K562 (cell line): Measurements from ENCODE around the gene CD2.

ENCODE experiments used
- CHD4 ChIP-seq: fragments of 200-600 bp; sonication (generic); IDR thresholded peaks from 3 replicates; pipeline ENCODE4 v1.6.1; 2012; ENCODE audit warnings: low read depth, mild to moderate bottlenecking, mixed read lengths, low read length, inconsistent platforms; ENCODE audit not compliant: insufficient read depth, insufficient replicate concordance, poor library complexity, severe bottlenecking
- SMAD1 ChIP-seq: fragments of 150-350 bp; IDR thresholded peaks from 2 replicates; pipeline ENCODE4 v1.6.1; 2014; ENCODE audit warnings: low read length, low read depth; ENCODE audit not compliant: partially characterized antibody
- SMC3 ChIP-seq: conservative IDR thresholded peaks from 2 replicates; pipeline ENCODE4 v1.6.1; 2011; ENCODE audit warnings: low read depth, low read length, improper control_type of control experiment; ENCODE audit not compliant: insufficient read depth
- ZNF780A ChIP-seq: fragments of 250-450 bp; sonication (Bioruptor Pico); IDR thresholded peaks from 2 replicates; pipeline ENCODE4 v1.5.0; 2021; ENCODE audit warnings: mild to moderate bottlenecking
- TF ChIP-seq, protein P1 (sequence below), 3 experiments: IDR thresholded peaks in 2 of 3; conservative IDR thresholded peaks in 1 of 3; 2 replicates each; pipeline ENCODE4 v1.5.1; 2011 to 2012; ENCODE audit warnings: low read length in 3 of 3, mild to moderate bottlenecking in 3 of 3, control low read depth in 2 of 3, improper control_type of control experiment in 1 of 3, inconsistent platforms in 1 of 3, low read depth in 1 of 3, mixed read lengths in 1 of 3, moderate library complexity in 1 of 3; ENCODE audit not compliant: insufficient read depth in 2 of 3
- TF ChIP-seq, protein P2 (sequence below): fragments of 450-650 bp; IDR thresholded peaks from 2 replicates; pipeline ENCODE4 v1.6.1; 2016; ENCODE audit warnings: missing biosample characterization, missing genetic modification characterization

DNA sequence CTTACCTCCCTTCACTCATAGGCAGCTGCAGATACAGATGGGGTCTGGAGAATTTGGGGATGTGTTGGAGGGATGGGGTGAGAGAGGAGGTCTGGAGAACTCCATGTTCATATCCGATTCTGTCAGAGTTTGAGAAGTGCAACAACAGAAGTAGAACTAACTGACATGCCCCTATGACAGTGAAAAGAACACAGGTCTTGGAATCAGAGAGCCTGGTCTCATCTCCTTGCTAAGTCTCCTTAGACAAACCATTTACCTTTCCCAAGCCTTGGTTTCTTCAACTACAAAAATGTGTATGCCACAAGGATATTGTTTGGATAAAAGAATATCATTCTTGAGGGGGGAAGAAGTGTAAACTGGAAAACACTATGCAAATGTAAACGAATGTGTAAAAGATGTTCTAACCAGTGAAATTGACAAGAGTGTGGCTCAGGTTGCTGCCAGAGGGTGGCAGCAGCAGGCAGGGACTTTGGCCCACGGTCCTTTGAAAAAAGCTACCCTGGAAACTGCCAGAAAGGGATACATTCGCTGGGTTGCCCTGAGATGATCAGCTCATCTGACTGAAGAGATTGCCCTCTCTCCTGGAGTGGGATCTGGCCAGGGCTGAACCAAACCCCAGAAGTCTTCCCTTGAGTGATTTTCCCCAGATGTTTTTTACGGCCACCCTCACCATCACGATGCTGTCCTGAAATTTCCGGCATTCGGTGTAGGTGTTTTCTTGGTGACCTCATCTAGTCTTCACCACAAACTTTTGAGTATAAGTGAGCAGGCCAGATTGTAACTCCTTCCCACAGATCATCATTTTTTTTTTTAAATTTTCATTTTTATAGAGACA is 17.0 kb upstream of the CD2 start:
- TF ChIP-seq CHD4 (no peak), SMC3 (peak; percentile 97), ZNF780A (CRISPR knock-in tag) (no peak), SMAD1 (no peak)
- TF ChIP-seq, protein P1, sequence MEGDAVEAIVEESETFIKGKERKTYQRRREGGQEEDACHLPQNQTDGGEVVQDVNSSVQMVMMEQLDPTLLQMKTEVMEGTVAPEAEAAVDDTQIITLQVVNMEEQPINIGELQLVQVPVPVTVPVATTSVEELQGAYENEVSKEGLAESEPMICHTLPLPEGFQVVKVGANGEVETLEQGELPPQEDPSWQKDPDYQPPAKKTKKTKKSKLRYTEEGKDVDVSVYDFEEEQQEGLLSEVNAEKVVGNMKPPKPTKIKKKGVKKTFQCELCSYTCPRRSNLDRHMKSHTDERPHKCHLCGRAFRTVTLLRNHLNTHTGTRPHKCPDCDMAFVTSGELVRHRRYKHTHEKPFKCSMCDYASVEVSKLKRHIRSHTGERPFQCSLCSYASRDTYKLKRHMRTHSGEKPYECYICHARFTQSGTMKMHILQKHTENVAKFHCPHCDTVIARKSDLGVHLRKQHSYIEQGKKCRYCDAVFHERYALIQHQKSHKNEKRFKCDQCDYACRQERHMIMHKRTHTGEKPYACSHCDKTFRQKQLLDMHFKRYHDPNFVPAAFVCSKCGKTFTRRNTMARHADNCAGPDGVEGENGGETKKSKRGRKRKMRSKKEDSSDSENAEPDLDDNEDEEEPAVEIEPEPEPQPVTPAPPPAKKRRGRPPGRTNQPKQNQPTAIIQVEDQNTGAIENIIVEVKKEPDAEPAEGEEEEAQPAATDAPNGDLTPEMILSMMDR (IDR thresholded peaks at IDR 0.05 in 2 of 3, conservative IDR thresholded peaks at IDR 0.05 in 1 of 3; ENCODE audit: insufficient read depth in 2 of 3, low read depth in 1 of 3, low read length in 3 of 3) = peak; percentile 95 to 97 (median 97)
- TF ChIP-seq, protein P2, sequence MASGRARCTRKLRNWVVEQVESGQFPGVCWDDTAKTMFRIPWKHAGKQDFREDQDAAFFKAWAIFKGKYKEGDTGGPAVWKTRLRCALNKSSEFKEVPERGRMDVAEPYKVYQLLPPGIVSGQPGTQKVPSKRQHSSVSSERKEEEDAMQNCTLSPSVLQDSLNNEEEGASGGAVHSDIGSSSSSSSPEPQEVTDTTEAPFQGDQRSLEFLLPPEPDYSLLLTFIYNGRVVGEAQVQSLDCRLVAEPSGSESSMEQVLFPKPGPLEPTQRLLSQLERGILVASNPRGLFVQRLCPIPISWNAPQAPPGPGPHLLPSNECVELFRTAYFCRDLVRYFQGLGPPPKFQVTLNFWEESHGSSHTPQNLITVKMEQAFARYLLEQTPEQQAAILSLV (tag) = no peak
